ENCODE results near the gene SLC2A14.
"Not testable (repeated sequence)": the region's sequence is repeated elsewhere in the genome, so short reads cannot be mapped to it uniquely, and the experiment has no call there.

Gene SLC2A14

DNA sequence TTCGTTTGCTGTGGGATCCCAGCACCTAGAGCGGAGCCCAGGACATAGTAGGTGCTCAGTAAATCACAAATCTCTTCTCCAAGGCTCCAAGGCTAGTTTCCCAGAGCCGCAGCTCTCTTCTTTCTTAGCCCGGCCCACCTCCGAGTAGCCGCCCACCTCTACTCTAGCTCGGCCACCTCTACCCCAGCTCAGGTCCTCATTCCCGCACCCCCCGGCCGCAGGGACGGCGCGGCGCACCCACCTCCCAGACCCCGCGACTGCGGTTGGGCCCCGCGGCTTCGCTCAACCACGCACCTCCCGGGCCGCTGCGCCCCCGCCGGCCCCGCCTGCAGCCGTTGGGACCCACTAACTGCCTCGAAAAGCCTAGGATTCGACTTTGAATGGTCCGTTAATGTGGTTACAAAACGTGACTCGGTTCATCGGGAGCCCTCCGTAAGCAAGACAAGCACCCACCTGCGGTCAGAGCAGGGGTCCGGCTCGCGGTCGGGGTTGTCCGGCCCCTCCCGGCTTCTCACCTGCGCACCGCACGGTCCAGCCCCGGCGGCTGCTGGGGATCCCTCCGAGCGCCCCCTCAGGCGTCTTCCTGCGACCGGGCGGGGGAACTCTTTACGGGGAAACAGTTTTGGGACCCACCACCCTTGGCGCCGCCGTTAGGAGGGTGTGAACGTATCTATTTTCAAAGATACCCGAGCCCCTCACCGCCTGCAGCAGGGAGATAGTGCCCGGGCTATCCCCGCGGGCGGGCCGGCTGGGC lies at the start of gene SLC2A14:
SLC2A14 (minus strand) TSS at position 350 of the 754 bp plus-strand sequence. CDS start 3,035 bp downstream, outside the sequence.
- TF ChIP-seq, protein P1, sequence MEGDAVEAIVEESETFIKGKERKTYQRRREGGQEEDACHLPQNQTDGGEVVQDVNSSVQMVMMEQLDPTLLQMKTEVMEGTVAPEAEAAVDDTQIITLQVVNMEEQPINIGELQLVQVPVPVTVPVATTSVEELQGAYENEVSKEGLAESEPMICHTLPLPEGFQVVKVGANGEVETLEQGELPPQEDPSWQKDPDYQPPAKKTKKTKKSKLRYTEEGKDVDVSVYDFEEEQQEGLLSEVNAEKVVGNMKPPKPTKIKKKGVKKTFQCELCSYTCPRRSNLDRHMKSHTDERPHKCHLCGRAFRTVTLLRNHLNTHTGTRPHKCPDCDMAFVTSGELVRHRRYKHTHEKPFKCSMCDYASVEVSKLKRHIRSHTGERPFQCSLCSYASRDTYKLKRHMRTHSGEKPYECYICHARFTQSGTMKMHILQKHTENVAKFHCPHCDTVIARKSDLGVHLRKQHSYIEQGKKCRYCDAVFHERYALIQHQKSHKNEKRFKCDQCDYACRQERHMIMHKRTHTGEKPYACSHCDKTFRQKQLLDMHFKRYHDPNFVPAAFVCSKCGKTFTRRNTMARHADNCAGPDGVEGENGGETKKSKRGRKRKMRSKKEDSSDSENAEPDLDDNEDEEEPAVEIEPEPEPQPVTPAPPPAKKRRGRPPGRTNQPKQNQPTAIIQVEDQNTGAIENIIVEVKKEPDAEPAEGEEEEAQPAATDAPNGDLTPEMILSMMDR (IDR thresholded peaks at IDR 0.05; ENCODE audit: low read depth, low read length) = no peak
- peak within 1 kb of the TSS in 1 of 2 donors; percentile 13 for H3K4me3 ChIP-seq (replicated peaks in 1 of 2; ENCODE audit: low read depth in 2 of 2, low read length in 2 of 2)
- no peak for DNase-seq (ENCODE audit: low read depth in 2 of 2)

DNA sequence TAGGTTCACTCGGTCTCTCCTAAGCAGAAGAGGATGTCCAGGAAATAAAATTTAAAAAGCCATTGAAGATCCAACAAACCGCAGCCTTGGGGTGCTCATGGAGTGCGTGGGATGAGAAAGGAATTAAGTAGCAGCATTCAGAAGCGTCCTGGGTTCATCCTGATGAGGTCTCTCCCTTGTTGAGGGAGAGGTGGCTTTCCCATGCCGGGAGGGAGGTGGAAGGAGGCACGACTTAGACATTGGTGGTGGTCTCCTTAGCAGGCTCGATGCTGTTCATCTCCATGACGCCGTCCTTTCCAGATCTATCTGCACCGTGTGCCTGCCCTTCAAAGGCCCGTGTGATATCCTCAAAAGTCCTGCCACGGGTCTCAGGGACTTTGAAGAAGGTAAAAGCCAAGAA lies 48.5 kb upstream of the SLC2A14 start:
- not testable (repeated sequence) for DNase-seq (ENCODE audit: low read depth in 2 of 2); H3K4me3 ChIP-seq (replicated peaks in 1 of 2; ENCODE audit: low read depth in 2 of 2, low read length in 2 of 2)

DNA sequence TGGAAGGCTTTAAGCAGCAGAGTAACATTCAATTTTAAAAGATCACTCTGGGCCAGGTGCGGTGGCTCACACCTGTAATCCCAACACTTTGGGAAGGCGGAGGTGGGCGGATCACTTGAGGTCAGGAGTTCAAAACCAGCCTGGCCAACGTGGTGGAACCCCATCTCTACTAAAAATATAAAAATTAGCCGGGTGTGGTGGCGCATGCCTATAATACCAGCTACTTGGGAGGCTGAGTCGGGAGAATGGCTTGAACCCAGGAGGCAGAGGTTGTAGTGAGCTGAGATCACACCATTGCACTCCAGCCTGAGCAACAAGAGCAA lies 45.5 kb upstream of the SLC2A14 start:
- DNase-seq (ENCODE audit: low read depth in 2 of 2); H3K4me3 ChIP-seq (replicated peaks in 1 of 2; ENCODE audit: low read depth in 2 of 2, low read length in 2 of 2): not testable (repeated sequence)

DNA sequence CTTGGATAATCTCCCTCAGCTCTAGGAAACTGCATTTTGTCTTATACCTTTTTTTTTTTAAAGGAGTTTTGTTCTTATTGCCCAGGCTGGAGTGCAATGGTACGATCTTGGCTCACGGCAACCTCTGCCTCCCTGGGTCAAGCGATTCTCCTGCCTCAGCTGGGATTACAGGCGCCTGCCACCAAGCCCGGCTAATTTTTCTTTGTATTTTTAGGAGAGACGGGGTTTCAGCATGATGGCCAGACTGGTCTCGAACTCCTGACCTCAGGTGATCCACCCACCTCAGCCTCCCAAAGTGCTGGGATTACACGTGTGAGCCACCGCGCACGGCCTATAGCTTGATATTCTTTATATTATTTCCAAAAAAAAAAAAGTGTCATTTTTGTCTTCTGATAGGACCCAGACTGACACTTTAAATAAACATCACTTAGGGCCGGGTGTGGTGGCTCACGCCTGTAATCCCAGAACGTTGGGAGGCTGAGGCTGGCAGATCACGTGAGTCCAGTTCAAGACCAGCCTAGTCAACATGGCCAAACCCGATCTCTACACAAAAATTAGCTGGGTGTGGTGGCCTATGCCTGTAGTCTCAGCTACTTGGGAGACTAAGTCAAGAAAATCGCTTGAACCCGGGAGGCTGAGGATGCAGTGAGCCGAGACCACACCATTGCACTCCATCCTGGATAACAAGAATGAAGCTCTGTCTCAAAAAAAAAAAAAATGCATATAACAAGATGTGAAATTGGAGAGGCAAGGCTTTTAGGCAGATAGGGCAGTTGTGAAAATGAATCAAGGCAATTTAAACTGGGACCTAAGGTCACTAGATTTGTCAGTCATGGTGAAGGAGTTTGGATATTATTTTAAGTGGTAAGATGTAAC lies 44.9 kb upstream of the SLC2A14 start:
- no peak for DNase-seq (ENCODE audit: low read depth in 2 of 2)
- TF ChIP-seq, protein P1 (IDR thresholded peaks at IDR 0.05; ENCODE audit: low read depth, low read length) = no peak

DNA sequence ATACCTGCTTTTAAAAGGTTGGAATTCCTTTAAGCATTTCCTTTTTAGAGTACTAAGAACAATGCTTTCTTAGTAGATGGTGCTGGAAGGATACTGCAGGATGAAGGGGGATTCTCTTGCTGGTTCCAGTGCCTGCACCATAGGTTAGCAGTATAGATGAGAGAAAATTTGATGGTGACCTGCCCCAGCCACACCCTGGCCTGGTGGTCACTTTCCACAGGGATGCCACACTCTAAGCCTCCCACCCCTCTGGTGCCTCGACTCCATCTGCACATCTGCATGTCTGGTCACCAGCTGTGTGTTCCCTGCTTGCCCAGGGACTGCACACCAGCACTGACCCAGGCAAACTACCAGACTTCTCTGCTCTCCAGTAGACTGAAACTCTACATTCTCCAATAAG lies 44.2 kb upstream of the SLC2A14 start:
- DNase-seq (ENCODE audit: low read depth in 2 of 2) = no peak
- TF ChIP-seq, protein P1 (IDR thresholded peaks at IDR 0.05; ENCODE audit: low read depth, low read length) = no peak

More for the DNA sequence above, 44.9 kb upstream of the SLC2A14 start:
- H3K4me3 ChIP-seq (replicated peaks in 1 of 2; ENCODE audit: low read depth in 2 of 2, low read length in 2 of 2) = no peak overlapping the region

DNA sequence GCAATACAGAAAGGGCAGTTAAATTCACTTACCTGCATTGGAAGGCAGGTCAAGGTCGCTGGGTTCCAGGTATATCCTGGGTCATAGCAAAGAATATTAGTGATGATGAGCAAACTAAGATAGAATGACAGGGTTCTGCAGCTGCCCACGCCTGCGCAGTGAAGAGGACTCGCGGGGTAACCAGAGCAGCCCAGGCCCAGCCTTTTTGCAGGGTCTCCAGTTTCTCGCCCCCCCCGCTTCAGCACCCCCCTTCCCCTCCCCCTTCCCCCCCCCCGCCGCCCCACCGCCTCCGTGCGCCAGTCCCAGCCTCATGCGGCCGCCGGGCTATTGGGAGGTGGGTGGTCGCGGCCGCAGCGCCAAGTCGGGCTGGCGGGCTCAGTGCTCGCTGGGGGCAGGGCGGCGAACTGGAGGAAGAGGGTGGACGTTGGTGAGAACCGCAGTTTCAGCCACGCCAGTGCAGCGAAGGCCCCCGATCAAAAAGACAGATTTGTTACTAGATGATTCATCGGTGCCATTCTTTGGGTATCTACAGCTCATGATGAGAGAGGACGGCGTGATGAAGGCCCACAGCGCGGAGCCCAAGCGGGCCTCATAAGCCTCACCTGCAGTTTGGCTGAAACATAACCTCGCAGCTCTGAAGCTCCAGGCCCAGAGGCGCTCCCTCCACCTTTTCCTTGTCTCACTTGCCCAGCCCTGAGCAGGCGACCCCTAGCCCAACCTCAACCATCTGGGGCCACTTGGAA lies 43.1 kb upstream of the SLC2A14 start:
- DNase-seq (ENCODE audit: low read depth in 2 of 2) = no peak
- H3K4me3 ChIP-seq (replicated peaks in 1 of 2; ENCODE audit: low read depth in 2 of 2, low read length in 2 of 2) = no peak overlapping the region
- TF ChIP-seq, protein P1 (IDR thresholded peaks at IDR 0.05; ENCODE audit: low read depth, low read length) = no peak

More for the DNA sequence above, 44.2 kb upstream of the SLC2A14 start:
- no peak overlapping the region for H3K4me3 ChIP-seq (replicated peaks in 1 of 2; ENCODE audit: low read depth in 2 of 2, low read length in 2 of 2)

DNA sequence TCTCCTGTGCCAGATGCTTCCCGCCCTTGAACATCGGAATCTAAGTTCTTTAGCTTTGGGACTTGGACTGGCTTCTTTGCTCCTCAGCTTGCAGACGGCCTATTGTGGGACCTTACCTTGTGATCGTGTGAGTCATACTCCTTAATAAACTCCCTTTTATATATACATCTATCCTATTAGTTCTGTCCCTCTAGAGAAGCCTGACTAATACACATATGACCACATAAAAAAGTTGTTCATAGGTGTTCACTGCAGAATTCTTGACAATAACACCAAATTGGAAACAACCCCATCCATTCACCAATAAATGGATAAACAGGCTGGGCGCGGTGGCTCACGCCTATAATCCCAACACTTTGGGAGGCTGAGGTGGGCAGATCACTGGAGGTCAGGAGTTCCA lies 37.4 kb upstream of the SLC2A14 start:
- H3K4me3 ChIP-seq (replicated peaks in 1 of 2; ENCODE audit: low read depth in 2 of 2, low read length in 2 of 2); DNase-seq (ENCODE audit: low read depth in 2 of 2): not testable (repeated sequence)

DNA sequence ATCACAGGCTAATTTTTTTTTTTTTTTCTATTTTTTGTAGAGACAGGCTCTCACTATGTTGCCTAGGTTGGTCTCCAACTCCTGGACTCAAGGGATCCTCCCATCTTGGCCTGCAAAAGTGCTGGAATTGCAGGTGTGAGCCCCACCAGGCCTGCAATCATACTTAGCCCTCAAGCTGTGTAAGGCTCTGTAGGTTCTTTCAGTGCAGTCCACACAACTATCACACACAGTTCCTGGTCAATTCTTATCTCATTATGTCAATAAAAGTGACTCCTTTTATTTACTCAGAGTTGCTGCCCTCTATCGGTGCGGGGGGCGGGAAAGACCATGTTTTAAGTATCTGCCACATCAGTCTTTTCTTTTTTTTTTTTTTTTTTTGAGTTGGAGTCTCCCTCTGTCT lies 34.3 kb upstream of the SLC2A14 start:
- H3K4me3 ChIP-seq (replicated peaks in 1 of 2; ENCODE audit: low read depth in 2 of 2, low read length in 2 of 2) = no peak overlapping the region
- TF ChIP-seq, protein P1 (IDR thresholded peaks at IDR 0.05; ENCODE audit: low read depth, low read length) = peak; percentile 49
- peak; percentile 44 to 66 for DNase-seq (ENCODE audit: low read depth in 2 of 2)

DNA sequence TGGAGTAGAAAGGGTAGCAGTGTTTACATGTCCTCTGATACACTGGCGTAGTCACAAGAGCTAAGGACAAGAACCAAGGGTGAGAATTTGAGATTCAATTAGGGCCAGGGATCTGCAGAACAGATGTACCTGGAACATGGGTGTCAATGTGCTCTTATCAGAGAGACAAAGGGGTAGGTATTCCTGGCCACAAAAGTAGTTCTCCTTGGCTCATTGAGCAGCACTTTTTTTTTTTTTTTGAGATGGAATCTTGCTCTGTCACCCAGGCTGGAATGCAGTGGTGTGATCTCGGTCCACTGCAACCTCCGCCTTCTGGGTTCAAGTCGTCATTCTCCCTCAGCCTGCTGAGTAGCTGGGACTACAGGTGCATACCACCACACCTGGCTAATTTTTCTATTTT lies 33.6 kb upstream of the SLC2A14 start:
- not testable (repeated sequence) for DNase-seq (ENCODE audit: low read depth in 2 of 2); H3K4me3 ChIP-seq (replicated peaks in 1 of 2; ENCODE audit: low read depth in 2 of 2, low read length in 2 of 2)

DNA sequence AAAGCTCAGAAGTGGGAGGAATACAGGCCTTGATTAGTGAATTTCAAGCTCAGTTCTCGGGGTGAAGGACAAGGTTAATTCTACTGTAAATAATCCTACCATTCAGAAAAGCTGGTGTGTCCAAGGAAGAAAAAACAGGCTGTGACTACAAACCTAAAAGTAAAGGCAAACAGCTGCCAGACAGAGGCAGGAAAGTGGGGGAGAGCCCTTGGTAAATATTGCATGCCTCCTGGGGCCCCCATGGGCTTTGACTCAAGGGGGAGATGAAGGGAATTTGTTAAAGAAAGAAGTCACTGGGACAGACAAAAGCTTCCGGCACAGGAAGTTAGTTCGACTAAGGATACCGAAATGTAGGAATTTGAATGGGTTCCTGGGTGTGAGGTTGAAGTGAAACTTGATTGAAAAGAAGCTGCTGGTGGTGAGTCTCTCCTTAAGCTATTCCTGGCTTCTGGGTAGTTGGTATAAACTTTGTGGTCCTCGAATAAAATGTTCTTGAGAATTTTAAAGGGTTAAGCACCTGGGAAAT lies 32.9 kb upstream of the SLC2A14 start:
- peak in 1 of 2 donors; percentile 29 for DNase-seq (ENCODE audit: low read depth in 2 of 2)
- not testable (repeated sequence) for H3K4me3 ChIP-seq (replicated peaks in 1 of 2; ENCODE audit: low read depth in 2 of 2, low read length in 2 of 2)
